HepG2 (cell line): ENCODE data around the gene CECR2. TPM values are rescaled to one million over a fixed set of nuclear protein-coding genes. Genes with fewer than 3 reads are reported as not detected.

ENCODE experiments used
- ATAC-seq: fragments of 200-7000 bp; cut with Tn5 transposase; 3 replicates; pipeline ENCODE4 v1.9.1; 2020; ENCODE audit warnings: mild to moderate bottlenecking, moderate library complexity
- BruUV-seq: library from RNA; stranded (reverse); fragments of 400-500 nt; replicated peaks from 2 replicates; lab custom pipeline; 2021; lab: Mats Ljungman, UMichigan
- CTCF ChIA-PET: fragments of 300-600 bp; formaldehyde crosslinking; extraction: SDS; loops from one replicate; lab custom pipeline; 2021; ENCODE audit warnings: low total read pairs, inconsistent platforms, low intra/inter-chr PET ratio; lab: Yijun Ruan, JAX
- POLR2A ChIA-PET: fragments of 350-600 bp; sonication (Branson Sonifier 250); formaldehyde crosslinking; loops from one replicate; lab custom pipeline; 2020; ENCODE audit warnings: antibody characterized with exemption, inconsistent platforms; lab: Yijun Ruan, JAX
- DNase-seq: peaks from one replicate; pipeline ENCODE4 v3.0.0-alpha.2; 2015; ENCODE audit warnings: low spot score
- FAIRE-seq: peaks from 3 replicates; lab custom pipeline; 2011; peaks lifted over from hg19 to GRCh38; lab: Jason Lieb, UNC
- H2AFZ ChIP-seq: one replicate; pipeline ENCODE4 v1.6.1; 2011; ENCODE audit warnings: low read length, inconsistent platforms
- H3K27ac ChIP-seq: fragments of 300-600 bp; 3 replicates; pipeline ENCODE4 v1.8.0; 2011; ENCODE audit warnings: mixed run types, mild to moderate bottlenecking, mixed read lengths, low read length, inconsistent platforms; ENCODE audit not compliant: insufficient read depth; ENCODE audit errors: extremely low read length
- H3K27me3 ChIP-seq, 2 experiments: fragments of 200-600 bp in 1 of 2; 2 replicates in 1 of 2; 3 replicates in 1 of 2; pipeline versions ENCODE4 v1.6.0 to v1.8.0; 2011; ENCODE audit warnings: low read length in 2 of 2, mild to moderate bottlenecking in 2 of 2, moderate library complexity in 2 of 2, inconsistent platforms in 1 of 2; ENCODE audit not compliant: insufficient read depth in 2 of 2, control insufficient read depth in 1 of 2
- H3K36me3 ChIP-seq, 2 experiments: fragments of 200-600 bp in 1 of 2; replicated peaks in 1 of 2; 2 replicates in 1 of 2; 3 replicates in 1 of 2; pipeline versions ENCODE4 v1.5.1 to v1.8.0; 2011; ENCODE audit warnings: low read length in 2 of 2, inconsistent platforms in 1 of 2; ENCODE audit not compliant: insufficient read depth in 2 of 2, control insufficient read depth in 1 of 2
- H3K4me1 ChIP-seq: 2 replicates; pipeline ENCODE4 v1.5.1; 2012; ENCODE audit warnings: low read length, inconsistent platforms; ENCODE audit not compliant: insufficient read depth
- H3K4me2 ChIP-seq: 2 replicates; pipeline ENCODE4 v1.6.0; 2011; ENCODE audit warnings: low read depth, low read length, inconsistent platforms
- H3K4me3 ChIP-seq, 3 experiments: fragments of 200-600 bp in 1 of 3; sonication (generic), shearing (Covaris generic) in 1 of 3; replicated peaks in 1 of 3; 2 replicates each; pipeline ENCODE4 v1.5.1; 2011 to 2016; ENCODE audit warnings: low read length in 3 of 3, inconsistent platforms in 2 of 3, low read depth in 2 of 3, mild to moderate bottlenecking in 2 of 3, control low read depth in 1 of 3, mixed read lengths in 1 of 3; ENCODE audit not compliant: insufficient read depth in 1 of 3
- H3K79me2 ChIP-seq: one replicate; pipeline ENCODE4 v1.6.1; 2011; ENCODE audit warnings: low read length, inconsistent platforms; ENCODE audit not compliant: insufficient read depth
- H3K9ac ChIP-seq: 2 replicates; pipeline ENCODE4 v1.6.0; 2011; ENCODE audit warnings: mild to moderate bottlenecking, low read depth, low read length, inconsistent platforms; ENCODE audit not compliant: insufficient read depth
- H3K9me3 ChIP-seq: 2 replicates; pipeline ENCODE4 v1.5.1; 2012; ENCODE audit warnings: mild to moderate bottlenecking, low read length
- H4K20me1 ChIP-seq: 2 replicates; pipeline ENCODE4 v1.6.0; 2011; ENCODE audit warnings: inconsistent platforms, mild to moderate bottlenecking, low read length, moderate library complexity; ENCODE audit not compliant: insufficient read depth
- AGO2 ChIP-seq: fragments of 200-400 bp; formaldehyde crosslinking; optimal IDR thresholded peaks from 2 replicates; pipeline ENCODE3; 2017; ENCODE audit warnings: mild to moderate bottlenecking, low read depth, low read length, moderate library complexity
- FOXP1 ChIP-seq, 2 experiments: fragments of 450-650 bp in 1 of 2; IDR thresholded peaks; 2 replicates each; pipeline ENCODE4 v1.6.1; 2017 to 2018; ENCODE audit warnings: antibody characterized with exemption in 1 of 2
- PTBP1 ChIP-seq: fragments of 200-400 bp; formaldehyde crosslinking; IDR thresholded peaks from 2 replicates; pipeline ENCODE4 v1.6.1; 2018; ENCODE audit warnings: low read length, low read depth; ENCODE audit not compliant: poor library complexity, severe bottlenecking
- RNF2 ChIP-seq: fragments of 450-650 bp; conservative IDR thresholded peaks from 2 replicates; pipeline ENCODE4 v1.6.1; 2016; ENCODE audit warnings: low read depth
- RXRA ChIP-seq: sonication (generic); formaldehyde crosslinking; IDR thresholded peaks from 2 replicates; pipeline ENCODE4 v1.5.1; 2020; ENCODE audit warnings: missing genetic modification reagents
- XRCC5 ChIP-seq: fragments of 200-400 bp; formaldehyde crosslinking; optimal IDR thresholded peaks from 2 replicates; pipeline ENCODE3; 2017; ENCODE audit warnings: mild to moderate bottlenecking, low read length
- ZBTB1 ChIP-seq: sonication (generic); formaldehyde crosslinking; IDR thresholded peaks from 2 replicates; pipeline ENCODE4 v1.4.0; 2020; ENCODE audit warnings: missing genetic modification reagents, borderline replicate concordance
- ZKSCAN5 ChIP-seq: sonication (generic); formaldehyde crosslinking; IDR thresholded peaks from 2 replicates; pipeline ENCODE4 v1.5.1; 2020; ENCODE audit warnings: mild to moderate bottlenecking, missing genetic modification reagents
- ZNF563 ChIP-seq: sonication (generic); formaldehyde crosslinking; IDR thresholded peaks from 2 replicates; pipeline ENCODE4 v1.8.0; 2022; ENCODE audit warnings: mild to moderate bottlenecking, moderate library complexity, missing genetic modification reagents
- ZNF768 ChIP-seq: sonication (generic); formaldehyde crosslinking; IDR thresholded peaks from 2 replicates; pipeline ENCODE4 v1.4.0; 2020; ENCODE audit warnings: missing genetic modification reagents
- WGBS: methylation state at CpG from one replicate; pipeline ENCODE4 v1.1.6; 2017; ENCODE audit warnings: low lambda C conversion rate; 5-methylcytosine and 5-hydroxymethylcytosine counted together
- in situ Hi-C: cut with HindIII; loops from 2 replicates; pipeline ENCODE4 v1.10.0; 2017; ENCODE audit warnings: low pct_unique_long_range_greater_than_20kb; ENCODE audit not compliant: extremely low pct_ligation_motif_present
- intact Hi-C: fragments of 100-400 bp; cut with micrococcal nuclease; formaldehyde crosslinking; loops from one replicate; pipeline ENCODE4 v1.10.0; 2022; ENCODE audit not compliant: unreplicated experiment
- polyA plus RNA-seq, 8 experiments: library from polyadenylated mRNA; depleted of rRNA in 3 of 8; stranded (reverse) in 7 of 8; unstranded in 1 of 8; fragments of >200 nt; fragmentation: Illumina TruSeq in 4 of 8; extraction: Trizol in 4 of 8; gene quantifications; 2 replicates each; pipeline versions ENCODE4 v1.2.1 to v1.2.3, GENCODE V29; 2011 to 2016; ENCODE audit warnings: low read depth in 4 of 8, missing spikeins in 1 of 8, mixed read lengths in 1 of 8; ENCODE audit not compliant: insufficient read depth in 1 of 8
- total RNA-seq, 5 experiments: library from RNA; depleted of rRNA; stranded (reverse); fragments of >200 nt; fragmentation: Illumina TruSeq; extraction: Trizol; gene quantifications; 2 replicates each; pipeline ENCODE4 v1.2.3, GENCODE V29; 2016; ENCODE audit warnings: low read depth in 1 of 5
- TF ChIP-seq, protein P1 (sequence below): sonication (generic); formaldehyde crosslinking; IDR thresholded peaks from 2 replicates; pipeline ENCODE4 v1.4.0; 2020; ENCODE audit warnings: missing genetic modification reagents
- TF ChIP-seq, protein P2 (sequence below): IDR thresholded peaks from 2 replicates; pipeline ENCODE4 v1.6.1; 2016; ENCODE audit warnings: missing biosample characterization, missing genetic modification reagents, low read depth
- TF ChIP-seq, protein P3 (sequence below): IDR thresholded peaks from 2 replicates; pipeline ENCODE4 v1.6.1; 2016; ENCODE audit warnings: missing compliant biosample characterization, missing genetic modification reagents, borderline replicate concordance
- TF ChIP-seq, protein P4 (sequence below): sonication (generic); formaldehyde crosslinking; conservative IDR thresholded peaks from 2 replicates; pipeline ENCODE4 v1.4.0; 2020; ENCODE audit warnings: missing genetic modification reagents
- TF ChIP-seq, protein P5 (sequence below): sonication (generic); formaldehyde crosslinking; IDR thresholded peaks from 2 replicates; pipeline ENCODE4 v1.5.0; 2020; ENCODE audit warnings: missing genetic modification reagents

CECR2 gene
- total and polyA plus RNA-seq, 2 of the 13 experiments (the other 11 are each of a cell fraction or from before 2014, with no cell fraction given) = not detected

DNA sequence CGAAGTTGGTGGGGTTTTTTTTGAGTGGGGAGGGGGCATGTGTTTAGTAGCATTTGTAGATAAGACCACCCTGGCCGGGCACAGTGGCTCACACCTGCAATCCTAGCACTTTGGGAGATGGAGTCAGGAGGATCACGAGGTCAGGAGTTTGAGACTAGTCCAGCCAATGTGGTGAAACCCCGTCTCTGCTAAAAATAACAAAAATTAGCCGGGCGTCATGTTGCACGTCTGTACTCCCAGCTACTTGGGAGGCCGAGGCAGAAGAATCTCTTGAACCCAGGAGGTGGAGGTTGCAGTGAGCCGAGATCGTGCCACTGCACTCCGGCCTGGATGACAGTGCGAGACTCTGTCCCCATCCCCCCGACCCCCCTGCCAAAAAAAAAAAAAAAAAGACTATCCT lies 34.6 kb downstream of the CECR2 start (continued):
- TF ChIP-seq PTBP1 = no peak
- no peak for TF ChIP-seq ZNF768 (CRISPR knock-in tag)
- TF ChIP-seq ZNF563 (CRISPR knock-in tag) = no peak
- TF ChIP-seq XRCC5 = no peak
- TF ChIP-seq, protein P1, sequence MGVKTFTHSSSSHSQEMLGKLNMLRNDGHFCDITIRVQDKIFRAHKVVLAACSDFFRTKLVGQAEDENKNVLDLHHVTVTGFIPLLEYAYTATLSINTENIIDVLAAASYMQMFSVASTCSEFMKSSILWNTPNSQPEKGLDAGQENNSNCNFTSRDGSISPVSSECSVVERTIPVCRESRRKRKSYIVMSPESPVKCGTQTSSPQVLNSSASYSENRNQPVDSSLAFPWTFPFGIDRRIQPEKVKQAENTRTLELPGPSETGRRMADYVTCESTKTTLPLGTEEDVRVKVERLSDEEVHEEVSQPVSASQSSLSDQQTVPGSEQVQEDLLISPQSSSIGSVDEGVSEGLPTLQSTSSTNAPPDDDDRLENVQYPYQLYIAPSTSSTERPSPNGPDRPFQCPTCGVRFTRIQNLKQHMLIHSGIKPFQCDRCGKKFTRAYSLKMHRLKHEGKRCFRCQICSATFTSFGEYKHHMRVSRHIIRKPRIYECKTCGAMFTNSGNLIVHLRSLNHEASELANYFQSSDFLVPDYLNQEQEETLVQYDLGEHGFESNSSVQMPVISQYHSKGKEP = no peak

DNA sequence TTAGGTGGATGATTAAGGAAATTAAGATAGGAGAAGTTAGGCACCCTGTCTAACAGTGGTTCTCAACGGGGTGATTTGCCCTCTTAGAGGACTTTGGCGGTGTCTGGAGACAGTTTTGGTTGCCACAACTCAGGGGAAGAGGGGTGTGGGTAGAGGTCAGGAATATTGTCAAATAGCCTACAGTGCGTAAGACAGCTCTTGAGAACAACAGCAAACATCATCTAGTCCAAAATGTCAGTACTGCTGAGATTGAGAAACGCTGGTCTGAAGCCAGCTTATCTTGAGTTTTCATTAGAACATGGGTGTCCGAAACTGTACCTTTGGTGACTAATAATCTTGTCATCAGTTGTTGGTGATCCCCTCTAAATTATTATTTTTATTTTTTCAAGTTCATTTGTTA lies 38.4 kb downstream of the CECR2 start:
- in situ Hi-C loops = no loop called here
- FAIRE-seq = no peak
- TF ChIP-seq XRCC5 = no peak
- no peak for TF ChIP-seq FOXP1 (IDR thresholded peaks at IDR 0.05)
- TF ChIP-seq FOXP1 (CRISPR knock-in tag; IDR thresholded peaks at IDR 0.05) = no peak
- no peak for TF ChIP-seq ZBTB1 (CRISPR knock-in tag)
- no peak for TF ChIP-seq AGO2
- no peak for TF ChIP-seq RXRA
- TF ChIP-seq, protein P2, sequence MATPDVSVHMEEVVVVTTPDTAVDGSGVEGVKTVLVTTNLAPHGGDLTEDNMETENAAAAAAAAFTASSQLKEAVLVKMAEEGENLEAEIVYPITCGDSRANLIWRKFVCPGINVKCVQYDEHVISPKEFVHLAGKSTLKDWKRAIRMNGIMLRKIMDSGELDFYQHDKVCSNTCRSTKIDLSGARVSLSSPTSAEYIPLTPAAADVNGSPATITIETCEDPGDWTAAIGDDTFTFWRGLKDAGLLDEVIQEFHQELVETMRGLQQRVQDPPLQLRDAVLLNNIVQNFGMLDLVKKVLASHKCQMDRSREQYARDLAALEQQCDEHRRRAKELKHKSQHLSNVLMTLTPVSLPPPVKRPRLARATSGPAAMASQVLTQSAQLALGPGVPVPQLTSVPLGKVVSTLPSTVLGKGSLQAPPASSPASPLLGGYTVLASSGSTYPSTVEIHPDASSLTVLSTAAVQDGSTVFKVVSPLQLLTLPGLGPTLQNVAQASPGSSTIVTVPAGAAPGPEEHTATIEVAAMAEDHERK (CRISPR knock-in tag) = no peak
- TF ChIP-seq RNF2 = no peak
- no peak for TF ChIP-seq ZKSCAN5 (CRISPR knock-in tag)
- TF ChIP-seq, protein P3, sequence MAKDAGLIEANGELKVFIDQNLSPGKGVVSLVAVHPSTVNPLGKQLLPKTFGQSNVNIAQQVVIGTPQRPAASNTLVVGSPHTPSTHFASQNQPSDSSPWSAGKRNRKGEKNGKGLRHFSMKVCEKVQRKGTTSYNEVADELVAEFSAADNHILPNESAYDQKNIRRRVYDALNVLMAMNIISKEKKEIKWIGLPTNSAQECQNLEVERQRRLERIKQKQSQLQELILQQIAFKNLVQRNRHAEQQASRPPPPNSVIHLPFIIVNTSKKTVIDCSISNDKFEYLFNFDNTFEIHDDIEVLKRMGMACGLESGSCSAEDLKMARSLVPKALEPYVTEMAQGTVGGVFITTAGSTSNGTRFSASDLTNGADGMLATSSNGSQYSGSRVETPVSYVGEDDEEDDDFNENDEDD = no peak
- TF ChIP-seq, protein P4, sequence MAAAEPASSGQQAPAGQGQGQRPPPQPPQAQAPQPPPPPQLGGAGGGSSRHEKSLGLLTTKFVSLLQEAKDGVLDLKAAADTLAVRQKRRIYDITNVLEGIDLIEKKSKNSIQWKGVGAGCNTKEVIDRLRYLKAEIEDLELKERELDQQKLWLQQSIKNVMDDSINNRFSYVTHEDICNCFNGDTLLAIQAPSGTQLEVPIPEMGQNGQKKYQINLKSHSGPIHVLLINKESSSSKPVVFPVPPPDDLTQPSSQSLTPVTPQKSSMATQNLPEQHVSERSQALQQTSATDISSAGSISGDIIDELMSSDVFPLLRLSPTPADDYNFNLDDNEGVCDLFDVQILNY (CRISPR knock-in tag) = no peak
- TF ChIP-seq, protein P5, sequence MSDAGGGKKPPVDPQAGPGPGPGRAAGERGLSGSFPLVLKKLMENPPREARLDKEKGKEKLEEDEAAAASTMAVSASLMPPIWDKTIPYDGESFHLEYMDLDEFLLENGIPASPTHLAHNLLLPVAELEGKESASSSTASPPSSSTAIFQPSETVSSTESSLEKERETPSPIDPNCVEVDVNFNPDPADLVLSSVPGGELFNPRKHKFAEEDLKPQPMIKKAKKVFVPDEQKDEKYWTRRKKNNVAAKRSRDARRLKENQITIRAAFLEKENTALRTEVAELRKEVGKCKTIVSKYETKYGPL (CRISPR knock-in tag) = no peak
- no peak for TF ChIP-seq ZNF563 (CRISPR knock-in tag)

More for the DNA sequence above, 38.4 kb downstream of the CECR2 start:
- ATAC-seq (no peak), DNase-seq (no peak)
- WGBS = 7% methylated on average over 5 of the region's 5 CpGs
- ChIA-PET POLR2A (no interaction called here), CTCF (no interaction called here)
- no TSS peak for BruUV-seq
- Histone ChIP-seq H3K9ac (no peak overlapping the region), H3K79me2 (no peaks in the 10 kb centered on the region), H3K4me2 (no peak overlapping the region), H3K36me3 (no peaks in the 10 kb centered on the region), H3K27ac (no peak overlapping the region), H3K4me1 (no peaks in the 10 kb centered on the region), H2AFZ (no peak overlapping the region), H3K9me3 (no peaks in the 10 kb centered on the region), H3K27me3 (peaks cover 0 to 3% of the 10 kb centered on the region in 2 experiments; a peak in 2 of 5 replicates), H4K20me1 (no peaks in the 10 kb centered on the region), H3K4me3 (no peak overlapping the region)
- intact Hi-C loops = no loop called here
